ENCODE results near the gene TIMM17A. TPM values are rescaled to one million over a fixed set of nuclear protein-coding genes. Genes with fewer than 3 reads are reported as not detected.

The TIMM17A gene
- total and polyA plus RNA-seq, 2 of the 8 experiments (the other 6 are each of a cell fraction or from before 2014, with no cell fraction given) = 30.3 to 57.1 TPM

DNA sequence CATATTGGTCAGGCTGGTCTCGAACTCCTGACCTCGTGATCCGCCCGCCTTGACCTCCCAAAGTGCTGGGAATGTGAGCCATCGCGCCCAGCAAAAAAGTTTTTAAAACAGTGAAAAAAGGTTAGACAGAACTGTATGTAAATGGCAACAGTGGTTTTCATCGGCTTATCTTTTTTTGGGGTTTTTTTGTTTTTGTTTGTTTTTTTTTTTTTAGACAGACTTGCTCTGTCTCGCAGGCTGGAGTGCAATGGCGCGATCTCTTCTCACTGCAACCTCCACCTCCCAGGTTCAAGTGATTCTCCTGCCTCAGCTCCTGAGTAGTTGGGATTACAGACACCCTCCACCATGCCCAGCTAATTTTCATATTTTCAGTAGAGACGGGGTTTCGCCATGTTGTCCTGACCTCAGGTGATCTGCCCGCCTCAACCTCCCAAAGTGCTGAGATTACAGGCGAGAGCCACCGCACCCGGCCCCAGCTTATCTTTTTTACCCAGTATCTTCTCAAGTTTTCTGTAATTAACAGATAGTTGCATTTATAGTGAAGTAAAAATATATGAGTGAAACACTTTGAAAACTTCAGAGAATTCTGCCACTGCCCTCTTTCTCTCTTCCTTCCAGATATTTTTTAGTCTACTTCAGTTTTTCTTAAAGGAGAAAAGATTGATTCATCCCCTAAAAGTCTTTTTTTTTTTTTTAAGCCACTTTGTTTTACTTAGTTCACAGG, 13.1 kb downstream of the TIMM17A start:
- Histone ChIP-seq H3K4me1 (replicated peaks in 1 of 4; ENCODE audit: control insufficient read depth in 3 of 4, insufficient read depth in 4 of 4, low read length in 3 of 4) (no peaks in the 10 kb centered on the region), H3K9me3 (ENCODE audit: insufficient read depth in 2 of 2, low read depth in 1 of 2, low read length in 1 of 2) (no peaks in the 10 kb centered on the region), H3K9ac (replicated peaks in 1 of 4; ENCODE audit: extremely low read depth in 1 of 4, low read depth in 3 of 4, low read length in 3 of 4) (no peak overlapping the region), H3K56ac (replicated peaks; ENCODE audit: insufficient read length, low read depth, low read length) (no peak overlapping the region), H3K27me3 (replicated peaks in 1 of 4; ENCODE audit: control insufficient read depth in 3 of 4, extremely low read depth in 1 of 4, insufficient read depth in 3 of 4, low read length in 3 of 4) (no peaks in the 10 kb centered on the region), H3K14ac (ENCODE audit: insufficient read length) (no peak overlapping the region), H3K23me2 (ENCODE audit: low read depth, low read length) (no peaks in the 10 kb centered on the region), H3K4ac (replicated peaks; ENCODE audit: insufficient read length, low read depth, low read length) (no peak overlapping the region), H3K4me3 (ENCODE audit: extremely low read depth in 1 of 4, insufficient read depth in 2 of 4, low read depth in 3 of 4, low read length in 4 of 4) (no peak overlapping the region), H3K79me2 (ENCODE audit: control insufficient read depth in 1 of 2, insufficient read depth in 2 of 2, low read length in 2 of 2) (no peaks in the 10 kb centered on the region), H4K20me1 (replicated peaks in 1 of 2; ENCODE audit: control insufficient read depth in 1 of 2, insufficient read depth in 2 of 2, low read length in 2 of 2) (peaks cover 2 to 6% of the 10 kb centered on the region in 2 experiments), H2BK15ac (ENCODE audit: low read length) (no peak overlapping the region), H2BK20ac (ENCODE audit: low read length) (no peak overlapping the region), H4K8ac (ENCODE audit: extremely low read depth, insufficient read depth, low read length) (no peak overlapping the region), H2BK120ac (replicated peaks; ENCODE audit: low read depth, low read length) (no peak overlapping the region), H2BK12ac (ENCODE audit: low read depth, low read length) (no peak overlapping the region), H2BK5ac (ENCODE audit: low read depth, low read length) (no peak overlapping the region), H3K79me1 (ENCODE audit: low read depth, low read length) (no peaks in the 10 kb centered on the region), H3K23ac (ENCODE audit: insufficient read length) (no peak overlapping the region), H3K36me3 (ENCODE audit: control insufficient read depth in 2 of 4, insufficient read depth in 4 of 4, low read length in 3 of 4) (peaks cover 13 to 66% (median 48%) of the 10 kb centered on the region in 4 experiments), H3K4me2 (ENCODE audit: insufficient read depth in 1 of 2, low read depth in 2 of 2, low read length in 2 of 2) (no peak overlapping the region), H4K91ac (replicated peaks; ENCODE audit: insufficient read length, low read length) (no peak overlapping the region), H3K18ac (ENCODE audit: extremely low read depth, low read length) (no peak overlapping the region), H3K27ac (ENCODE audit: low read depth, low read length) (no peak overlapping the region), H2AFZ (ENCODE audit: low read length) (no peak overlapping the region), H4K5ac (ENCODE audit: insufficient read length, low read depth, low read length) (no peak overlapping the region), H2AK5ac (ENCODE audit: low read depth, low read length) (no peak overlapping the region)
- FAIRE-seq (no peak), DNase-seq (ENCODE audit: low read depth in 1 of 2, low spot score in 2 of 2) (no peak)
- ChIA-PET CTCF (ENCODE audit: partially characterized antibody) (interaction anchor here (1.3 to 10.4 kb wide), 4 partner anchors 18 to 145 kb away, joined by 3 to 85 read pairs (median 6); no protein-coding TSS in a partner anchor), POLR2A (ENCODE audit: partially characterized antibody) (interaction anchor here (0.6 to 1.8 kb wide), 5 partner anchors 8 to 88 kb away, joined by 3 to 5 read pairs (median 3); partner anchors contain the start of gene TIMM17A)
- WGBS, 2 experiments (ENCODE audit: extremely low coverage in 1 of 2, insufficient coverage in 1 of 2, insufficient read length in 1 of 2, insufficient replicate concordance in 2 of 2, low coverage in 1 of 2, low lambda C conversion rate in 2 of 2, missing lambda C conversion rate in 1 of 2) = 87% methylated on average over 16 of the region's 16 CpGs; no CpG with 5 or more reads in 1 of the 2 experiments
- no peak for TF ChIP-seq RXRA (IDR thresholded peaks at IDR 0.05; ENCODE audit: insufficient read depth, low read depth, low read length)
- TF ChIP-seq SP1 (IDR thresholded peaks at IDR 0.05; ENCODE audit: low read depth, low read length) = no peak
- no peak for TF ChIP-seq BACH1 (IDR thresholded peaks at IDR 0.05; ENCODE audit: low read length)
- no peak for TF ChIP-seq POLR2AphosphoS5 (IDR thresholded peaks at IDR 0.05; ENCODE audit: low read depth, low read length)
- TF ChIP-seq RFX5 (IDR thresholded peaks at IDR 0.05; ENCODE audit: borderline replicate concordance, low read depth, low read length) = no peak
- TF ChIP-seq HDAC6 (IDR thresholded peaks at IDR 0.05; ENCODE audit: low read depth, low read length) = no peak
- TF ChIP-seq CREB1 (IDR thresholded peaks at IDR 0.05) = no peak
- no peak for TF ChIP-seq MAFK (IDR thresholded peaks at IDR 0.05; ENCODE audit: low read depth, low read length)
- TF ChIP-seq YY1 (IDR thresholded peaks at IDR 0.05; ENCODE audit: low read depth, low read length) = no peak
- TF ChIP-seq SP2 (IDR thresholded peaks at IDR 0.05; ENCODE audit: low read length) = no peak
- TF ChIP-seq BRCA1 (IDR thresholded peaks at IDR 0.05; ENCODE audit: low read depth, low read length) = no peak
- TF ChIP-seq RAD21 (IDR thresholded peaks at IDR 0.05 in 1 of 2, conservative IDR thresholded peaks at IDR 0.05 in 1 of 2; ENCODE audit: low read depth in 2 of 2, low read length in 2 of 2) = no peak
- no peak for TF ChIP-seq CEBPB (IDR thresholded peaks at IDR 0.05; ENCODE audit: low read depth, low read length)
- no peak for TF ChIP-seq SAP30 (IDR thresholded peaks at IDR 0.05; ENCODE audit: insufficient read depth, insufficient replicate concordance, low read length)
